ENCODE data around the gene TMEM207. TPM values are rescaled to one million over a fixed set of nuclear protein-coding genes. Genes with fewer than 3 reads are reported as not detected.

TMEM207 gene
- total RNA-seq, 1 donor from 2014 or later, result not detected

GRCh38 chr3:190382082-190382481, 67.6 kb downstream of the TMEM207 start:
- no peak for ATAC-seq (ENCODE audit: low read depth)
- H3K27ac Mint-ChIP-seq, result no peak overlapping the region
- no peak for TF ChIP-seq CTCF (IDR thresholded peaks at IDR 0.05)
- H3K4me1 Mint-ChIP-seq, result no peaks in the 10 kb centered on the region
- H3K9me3 Mint-ChIP-seq, result no peaks in the 10 kb centered on the region
- no peak for DNase-seq
- intact Hi-C loops (cut with micrococcal nuclease), result no loop called here
- POLR2A ChIA-PET, result no interaction called here
- CTCF ChIA-PET, result no interaction called here
- no peak overlapping the region for H3K4me3 Mint-ChIP-seq
- H3K27me3 Mint-ChIP-seq, result no peaks in the 10 kb centered on the region
- H3K36me3 Mint-ChIP-seq (ENCODE audit: low read depth), result no peaks in the 10 kb centered on the region

GRCh38 chr3:190381441-190381840, 68.3 kb downstream of the TMEM207 start:
- intact Hi-C loops (cut with micrococcal nuclease), result no loop called here
- Mint-ChIP-seq H3K4me1 (no peaks in the 10 kb centered on the region), H3K27ac (no peak overlapping the region), H3K9me3 (no peaks in the 10 kb centered on the region), H3K36me3 (ENCODE audit: low read depth) (no peaks in the 10 kb centered on the region), H3K4me3 (no peak overlapping the region), H3K27me3 (no peaks in the 10 kb centered on the region)
- ChIA-PET CTCF (no interaction called here), POLR2A (no interaction called here)
- no peak for TF ChIP-seq CTCF (IDR thresholded peaks at IDR 0.05)
- DNase-seq (no peak), ATAC-seq (ENCODE audit: low read depth) (no peak)

- DNase-seq (no peak), ATAC-seq (ENCODE audit: low read depth) (no peak)
- H3K9me3 Mint-ChIP-seq, result no peaks in the 10 kb centered on the region
- no peak overlapping the region for H3K4me3 Mint-ChIP-seq
- no peak overlapping the region for H3K27ac Mint-ChIP-seq
- H3K36me3 Mint-ChIP-seq (ENCODE audit: low read depth), result no peaks in the 10 kb centered on the region
- no peaks in the 10 kb centered on the region for H3K4me1 Mint-ChIP-seq
- ChIA-PET CTCF (no interaction called here), POLR2A (no interaction called here)
- no peak for TF ChIP-seq CTCF (IDR thresholded peaks at IDR 0.05)
- intact Hi-C loops (cut with micrococcal nuclease), result no loop called here
- no peaks in the 10 kb centered on the region for H3K27me3 Mint-ChIP-seq
These were observed 69.5 kb downstream of the TMEM207 start for GRCh38 chr3:190380184-190380583.

Other genes with a start within 250 kb of the TMEM207 start
- not detected in 2 replicates for gene CLDN1, start 127.5 kb downstream of the TMEM207 start, total RNA-seq
- not detected in 2 replicates for gene CLDN16, start 61.7 kb downstream of the TMEM207 start, total RNA-seq
- 4.7 and 6.3 TPM in 2 replicates for gene IL1RAP, start 64.2 kb upstream of the TMEM207 start, total RNA-seq